Measurements from ENCODE around the gene HES6.

HES6 gene

DNA sequence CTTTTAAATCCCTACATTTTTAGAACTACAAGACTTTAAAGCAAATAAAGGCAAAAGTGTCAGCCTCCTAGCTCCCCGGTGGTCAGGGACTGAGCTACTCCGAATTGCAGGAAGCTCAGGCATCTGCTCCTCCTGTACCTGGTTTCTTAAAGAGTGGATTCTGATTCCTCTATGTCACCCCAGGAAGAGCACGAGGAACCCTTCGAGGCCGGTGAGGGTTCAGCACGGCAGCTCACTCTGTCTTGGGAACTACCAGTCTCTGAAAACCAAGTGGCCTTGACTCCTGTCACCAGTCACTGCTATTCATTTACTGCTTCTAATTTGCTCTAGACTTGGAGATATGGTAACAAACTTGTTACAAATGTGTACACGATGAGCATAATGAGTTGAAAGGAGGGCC is 46.3 kb upstream of the HES6 start:
- no peak for DNase-seq (ENCODE audit: low spot score)
- TF ChIP-seq, protein P1, sequence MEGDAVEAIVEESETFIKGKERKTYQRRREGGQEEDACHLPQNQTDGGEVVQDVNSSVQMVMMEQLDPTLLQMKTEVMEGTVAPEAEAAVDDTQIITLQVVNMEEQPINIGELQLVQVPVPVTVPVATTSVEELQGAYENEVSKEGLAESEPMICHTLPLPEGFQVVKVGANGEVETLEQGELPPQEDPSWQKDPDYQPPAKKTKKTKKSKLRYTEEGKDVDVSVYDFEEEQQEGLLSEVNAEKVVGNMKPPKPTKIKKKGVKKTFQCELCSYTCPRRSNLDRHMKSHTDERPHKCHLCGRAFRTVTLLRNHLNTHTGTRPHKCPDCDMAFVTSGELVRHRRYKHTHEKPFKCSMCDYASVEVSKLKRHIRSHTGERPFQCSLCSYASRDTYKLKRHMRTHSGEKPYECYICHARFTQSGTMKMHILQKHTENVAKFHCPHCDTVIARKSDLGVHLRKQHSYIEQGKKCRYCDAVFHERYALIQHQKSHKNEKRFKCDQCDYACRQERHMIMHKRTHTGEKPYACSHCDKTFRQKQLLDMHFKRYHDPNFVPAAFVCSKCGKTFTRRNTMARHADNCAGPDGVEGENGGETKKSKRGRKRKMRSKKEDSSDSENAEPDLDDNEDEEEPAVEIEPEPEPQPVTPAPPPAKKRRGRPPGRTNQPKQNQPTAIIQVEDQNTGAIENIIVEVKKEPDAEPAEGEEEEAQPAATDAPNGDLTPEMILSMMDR (IDR thresholded peaks at IDR 0.05; ENCODE audit: extremely low read depth, missing control alignments) = no peak

DNA sequence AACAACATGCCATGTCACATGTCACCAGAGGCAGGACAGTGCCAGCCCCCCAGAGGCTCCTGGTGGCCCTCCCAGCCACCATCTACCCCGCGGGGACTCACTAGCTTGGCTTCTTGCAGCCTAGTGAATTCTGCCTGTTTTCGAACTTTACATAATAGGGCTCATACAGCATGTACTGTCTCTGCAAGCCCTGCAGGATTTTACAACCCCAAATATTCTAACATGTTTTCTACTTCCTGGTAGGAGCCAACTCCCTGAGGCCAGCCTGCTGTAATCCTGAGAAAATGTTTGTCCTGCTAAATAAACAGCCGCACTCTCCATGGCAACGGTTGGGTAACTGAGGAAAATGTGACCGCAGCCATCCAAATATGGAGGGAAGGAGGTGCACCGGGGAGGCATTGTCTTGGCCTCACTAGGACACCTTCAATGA is 45.8 kb upstream of the HES6 start:
- TF ChIP-seq, protein P1 (IDR thresholded peaks at IDR 0.05; ENCODE audit: extremely low read depth, missing control alignments) = no peak
- no peak for DNase-seq (ENCODE audit: low spot score)

DNA sequence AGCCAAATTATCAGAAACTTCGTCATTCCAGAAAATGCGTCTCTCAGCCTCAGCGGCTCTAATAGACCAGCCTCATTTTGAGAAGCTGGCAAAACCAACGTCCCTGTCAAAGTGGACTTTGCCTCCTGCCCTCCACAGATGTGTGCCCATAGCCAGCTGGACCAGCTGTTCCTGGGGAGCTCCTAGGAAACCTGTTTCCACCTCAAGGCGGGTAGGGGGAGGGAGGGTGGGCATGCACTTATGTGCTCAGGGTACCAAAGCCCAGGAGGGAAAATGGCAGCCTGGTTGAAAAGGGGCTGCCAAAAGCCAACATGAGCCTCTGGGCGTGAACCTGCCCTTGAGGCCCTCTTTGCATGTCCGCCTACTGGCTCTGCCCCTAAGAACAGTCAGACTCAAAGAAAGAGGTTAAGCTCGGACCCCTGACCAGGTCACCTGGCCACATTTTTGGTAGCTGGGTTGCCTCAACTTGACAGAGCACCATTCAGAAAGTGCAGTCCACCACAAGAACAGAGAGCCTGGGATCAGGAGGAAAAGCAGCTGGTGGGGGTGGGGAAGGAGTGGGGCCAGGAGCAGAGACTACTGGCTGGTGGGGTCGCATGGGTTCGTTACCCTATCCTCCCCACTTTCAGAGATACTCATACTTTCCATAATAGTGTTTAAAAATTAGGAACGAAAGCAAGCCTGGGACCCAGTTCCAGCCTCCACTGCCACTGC is 45.1 kb upstream of the HES6 start:
- DNase-seq (ENCODE audit: low spot score) = no peak
- TF ChIP-seq, protein P1 (IDR thresholded peaks at IDR 0.05; ENCODE audit: extremely low read depth, missing control alignments) = no peak

DNA sequence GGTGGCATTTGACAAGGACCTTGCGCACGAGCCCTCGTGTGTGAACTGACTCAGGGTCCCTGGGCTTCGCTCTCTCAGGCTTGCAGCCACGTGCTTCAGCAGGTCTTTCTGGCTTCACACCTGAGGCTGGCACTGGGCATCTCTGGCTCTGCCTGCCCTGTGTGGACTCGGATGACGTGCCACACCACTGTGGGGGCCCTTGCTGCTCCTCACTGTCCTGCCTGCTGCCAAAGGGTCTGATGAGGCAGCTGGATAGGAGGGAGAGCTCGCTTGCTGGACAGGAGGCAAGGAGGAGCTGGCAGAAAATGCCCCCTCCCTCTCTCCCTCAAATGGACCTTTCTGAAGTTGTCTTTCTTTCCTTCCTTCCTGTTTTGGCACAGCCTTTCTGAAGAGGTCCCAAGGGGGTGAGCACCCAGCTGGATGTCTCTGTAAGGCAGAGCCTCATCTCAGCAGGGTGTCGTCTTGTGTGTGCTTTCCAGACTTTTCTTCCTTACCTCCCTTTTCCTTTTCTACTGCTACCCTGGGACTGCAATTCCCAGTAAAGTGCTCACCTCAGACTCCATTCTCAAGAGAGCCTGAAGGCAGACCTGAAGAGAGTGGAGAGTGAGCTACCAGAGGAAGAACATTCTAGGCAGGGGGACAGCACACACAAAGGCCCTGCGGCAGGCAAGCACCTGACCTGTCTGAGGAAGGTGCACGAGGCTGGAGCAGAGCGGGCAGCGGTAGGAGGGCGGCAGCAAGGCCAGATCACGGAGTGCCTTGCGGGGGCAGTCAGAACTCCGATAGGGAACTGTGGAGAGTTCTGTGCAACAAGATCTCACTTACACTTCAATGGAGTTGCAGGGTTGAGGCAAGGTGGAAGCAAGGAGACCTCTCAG is 43.3 kb upstream of the HES6 start:
- no peak for DNase-seq (ENCODE audit: low spot score)
- TF ChIP-seq, protein P1 (IDR thresholded peaks at IDR 0.05; ENCODE audit: extremely low read depth, missing control alignments) = no peak

GRCh38 chr2:238281826-238282480 is 42.1 kb upstream of the HES6 start:
- TF ChIP-seq, protein P1 (IDR thresholded peaks at IDR 0.05; ENCODE audit: extremely low read depth, missing control alignments) = no peak
- no peak for DNase-seq (ENCODE audit: low spot score)

GRCh38 chr2:238280083-238280825 is 40.4 kb upstream of the HES6 start:
- no peak for DNase-seq (ENCODE audit: low spot score)
- TF ChIP-seq, protein P1 (IDR thresholded peaks at IDR 0.05; ENCODE audit: extremely low read depth, missing control alignments) = no peak

All from GM20000 (cell line).